DOHH2 (cell line): ENCODE data around the gene EMP3.

ENCODE experiments used
- H3F3A ChIP-seq: fragments of 200-600 bp; sonication (generic), shearing (Covaris generic); 2 replicates; pipeline ENCODE4 v1.6.0; 2016; ENCODE audit warnings: antibody characterized with exemption, mild to moderate bottlenecking; ENCODE audit not compliant: control insufficient read depth, insufficient read depth
- H3K27ac ChIP-seq: fragments of 200-600 bp; sonication (generic); 2 replicates; pipeline ENCODE4 v1.5.1; 2014; ENCODE audit warnings: low read depth, mild to moderate bottlenecking, low read length, moderate library complexity
- H3K27me3 ChIP-seq: fragments of 200-600 bp; sonication (generic); 2 replicates; pipeline ENCODE4 v1.6.1; 2014; ENCODE audit warnings: mild to moderate bottlenecking, low read length, mixed read lengths; ENCODE audit not compliant: control insufficient read depth
- H3K36me3 ChIP-seq: fragments of 200-600 bp; sonication (generic); 2 replicates; pipeline ENCODE4 v1.6.1; 2014; ENCODE audit warnings: mild to moderate bottlenecking, low read length, moderate library complexity, mixed read lengths; ENCODE audit not compliant: control insufficient read depth
- H3K4me1 ChIP-seq: fragments of 200-600 bp; sonication (generic); 2 replicates; pipeline ENCODE4 v1.6.1; 2014; ENCODE audit warnings: mild to moderate bottlenecking, low read length, mixed read lengths; ENCODE audit not compliant: control insufficient read depth
- H3K4me2 ChIP-seq: fragments of 200-600 bp; sonication (generic); 2 replicates; pipeline ENCODE4 v1.6.0; 2014; ENCODE audit warnings: mild to moderate bottlenecking, low read length, moderate library complexity
- H3K4me3 ChIP-seq: fragments of 200-600 bp; sonication (generic); 2 replicates; pipeline ENCODE4 v1.5.1; 2014; ENCODE audit warnings: mild to moderate bottlenecking, low read length, mixed read lengths
- H3K79me2 ChIP-seq: fragments of 200-600 bp; sonication (generic); 2 replicates; pipeline ENCODE4 v1.6.1; 2014; ENCODE audit warnings: mild to moderate bottlenecking, low read length, mixed read lengths; ENCODE audit not compliant: control insufficient read depth
- H3K9me2 ChIP-seq: fragments of 200-600 bp; sonication (generic); replicated peaks from 2 replicates; pipeline ENCODE4 v1.6.1; 2014; ENCODE audit warnings: mild to moderate bottlenecking, low read length, mixed read lengths; ENCODE audit not compliant: control insufficient read depth
- H3K9me3 ChIP-seq: fragments of 200-600 bp; sonication (generic); 2 replicates; pipeline ENCODE4 v1.6.1; 2014; ENCODE audit warnings: antibody characterized with exemption, low read length, mixed read lengths; ENCODE audit not compliant: control insufficient read depth, insufficient read depth
- H4K20me1 ChIP-seq: fragments of 200-600 bp; sonication (generic); 2 replicates; pipeline ENCODE4 v1.6.0; 2014; ENCODE audit warnings: low read depth, mild to moderate bottlenecking, antibody characterized with exemption, low read length, moderate library complexity; ENCODE audit not compliant: control insufficient read depth, insufficient read depth
- CTCF ChIP-seq: fragments of 200-600 bp; sonication (generic); IDR thresholded peaks from one replicate; pipeline ENCODE4 v1.5.1; 2014; ENCODE audit warnings: antibody characterized with exemption, mild to moderate bottlenecking, low read depth, low read length; ENCODE audit not compliant: poor library complexity, severe bottlenecking
- EZH2phosphoT487 ChIP-seq: fragments of 200-600 bp; sonication (generic); IDR thresholded peaks from 2 replicates; pipeline ENCODE4 v1.6.1; 2017; ENCODE audit warnings: borderline replicate concordance, mild to moderate bottlenecking, antibody characterized with exemption, low read length, moderate library complexity, mixed read lengths

Gene EMP3

GRCh38 chr19:48321372-48321621 is 4.1 kb upstream of the EMP3 start:
- H3K9me2 ChIP-seq, result no peaks in the 10 kb centered on the region
- peaks cover 12% of the 10 kb centered on the region for H3F3A ChIP-seq
- TF ChIP-seq EZH2phosphoT487 (no peak), CTCF (no peak)
- H3K79me2 ChIP-seq, result peaks cover 16% of the 10 kb centered on the region
- no peaks in the 10 kb centered on the region for H3K27me3 ChIP-seq
- peaks cover 58% of the 10 kb centered on the region for H3K4me1 ChIP-seq
- H4K20me1 ChIP-seq, result no peaks in the 10 kb centered on the region
- no peaks in the 10 kb centered on the region; the same call in 1 of the 2 replicates for H3K36me3 ChIP-seq
- H3K4me2 ChIP-seq, result peak overlapping the region; percentile 99
- H3K4me3 ChIP-seq, result peak overlapping the region; percentile 84
- H3K9me3 ChIP-seq, result no peaks in the 10 kb centered on the region
- H3K27ac ChIP-seq, result peak overlapping the region; percentile 93

- no peaks in the 10 kb centered on the region; the same call in 1 of the 2 replicates for H3K36me3 ChIP-seq
- no peaks in the 10 kb centered on the region for H3K9me2 ChIP-seq
- peaks cover 17% of the 10 kb centered on the region for H3K79me2 ChIP-seq
- TF ChIP-seq CTCF, result no peak
- no peak for TF ChIP-seq EZH2phosphoT487
- peak overlapping the region; percentile 99 for H3K4me2 ChIP-seq
- peaks cover 62% of the 10 kb centered on the region for H3K4me1 ChIP-seq
- H3K9me3 ChIP-seq, result no peaks in the 10 kb centered on the region
- no peaks in the 10 kb centered on the region for H4K20me1 ChIP-seq
- H3K4me3 ChIP-seq, result peak overlapping the region; percentile 84
- H3F3A ChIP-seq, result peaks cover 12% of the 10 kb centered on the region
- H3K27ac ChIP-seq, result peak overlapping the region; percentile 93
- no peaks in the 10 kb centered on the region for H3K27me3 ChIP-seq
Observed at GRCh38 chr19:48321622-48322591, 3.4 kb upstream of the EMP3 start.

- peak overlapping the region; percentile 99 for H3K4me2 ChIP-seq
Observed at GRCh38 chr19:48329167-48329891, 4.0 kb downstream of the EMP3 start.

More at GRCh38 chr19:48329167-48329891, 4.0 kb downstream of the EMP3 start:
- Histone ChIP-seq H3K9me3 (peaks cover 8% of the 10 kb centered on the region), H3F3A (peaks cover 20% of the 10 kb centered on the region), H3K27ac (peak overlapping the region; percentile 81), H3K4me1 (peaks cover 83% of the 10 kb centered on the region), H3K4me3 (peak overlapping the region; percentile 85), H3K36me3 (peaks cover 20% of the 10 kb centered on the region), H3K27me3 (no peaks in the 10 kb centered on the region), H4K20me1 (no peaks in the 10 kb centered on the region), H3K79me2 (peaks cover 27% of the 10 kb centered on the region), H3K9me2 (no peaks in the 10 kb centered on the region)
- TF ChIP-seq EZH2phosphoT487 (no peak), CTCF (no peak)
